ENCODE data around the gene PLPPR2.
"Not testable (repeated sequence)": the region's sequence is repeated elsewhere in the genome, so short reads cannot be mapped to it uniquely, and the experiment has no call there.

Gene PLPPR2

DNA sequence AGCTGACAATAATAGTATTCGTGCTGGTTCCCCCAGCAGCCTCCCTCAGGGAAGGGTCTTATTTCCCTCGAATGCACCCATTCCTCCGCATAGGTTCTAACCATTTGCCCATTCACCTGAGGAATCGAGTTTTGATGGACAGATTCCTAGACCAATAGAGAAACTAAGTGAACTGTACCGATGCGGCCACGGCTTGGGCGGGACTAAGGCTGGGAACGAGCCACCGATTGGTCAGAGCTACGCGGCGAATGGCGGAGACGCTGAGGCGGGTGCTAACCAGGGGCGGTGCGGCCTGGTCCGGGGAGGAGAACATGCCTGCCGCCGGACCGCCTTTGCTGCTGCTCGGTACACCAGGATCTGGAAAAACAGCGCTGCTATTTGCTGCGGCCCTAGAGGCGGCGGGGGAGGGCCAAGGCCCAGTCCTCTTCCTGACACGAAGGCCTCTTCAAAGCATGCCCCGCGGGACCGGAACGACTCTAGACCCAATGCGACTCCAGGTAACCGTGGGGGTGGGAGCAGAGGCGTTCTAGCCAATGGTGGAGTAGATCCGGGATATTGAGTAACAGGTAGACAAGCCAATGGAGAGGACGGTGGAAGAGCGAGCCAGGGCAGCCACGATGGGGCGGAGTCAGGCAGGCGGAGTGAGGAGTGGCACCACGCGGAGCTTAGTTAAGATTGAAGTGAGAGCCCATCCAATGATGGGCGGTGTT is 19.4 kb downstream of the PLPPR2 start, which contains the start of gene SWSAP1:
TSS of gene SWSAP1 (plus strand) at position 234 of the 710 bp plus-strand sequence. CDS start at position 249, 15 bp downstream.
- peak; percentile 99 for DNase-seq

- DNase-seq, result peak; percentile 87
Observed at GRCh38 chr19:11375143-11375948, 20.1 kb downstream of the PLPPR2 start.

- DNase-seq, result peak; percentile 71
Observed at GRCh38 chr19:11377237-11377636, 22.0 kb downstream of the PLPPR2 start.

DNA sequence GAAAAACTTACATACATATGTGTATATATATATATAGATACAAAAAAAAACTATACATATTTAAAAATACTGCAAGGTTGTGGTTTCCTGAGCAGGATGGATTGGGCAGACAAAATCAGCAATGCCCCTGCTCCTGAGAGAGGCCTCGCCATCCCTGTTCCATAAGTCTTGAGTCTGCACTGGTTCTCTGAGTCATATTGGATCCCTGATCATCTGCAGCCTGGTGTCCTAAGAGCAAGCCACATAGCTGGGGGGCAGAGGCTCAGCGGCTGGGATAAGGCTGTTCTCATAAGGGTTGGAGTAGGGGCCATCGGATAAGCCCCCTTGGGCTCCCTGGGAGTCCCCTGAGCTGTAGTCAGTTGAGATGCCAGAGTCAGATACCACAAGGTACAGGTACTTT is 22.5 kb downstream of the PLPPR2 start:
- DNase-seq, result no peak

- DNase-seq, result peak; percentile 35
Observed at GRCh38 chr19:11378319-11379189, 23.3 kb downstream of the PLPPR2 start.

GRCh38 chr19:11379269-11379845 is 24.1 kb downstream of the PLPPR2 start:
- not testable (repeated sequence) for DNase-seq

DNA sequence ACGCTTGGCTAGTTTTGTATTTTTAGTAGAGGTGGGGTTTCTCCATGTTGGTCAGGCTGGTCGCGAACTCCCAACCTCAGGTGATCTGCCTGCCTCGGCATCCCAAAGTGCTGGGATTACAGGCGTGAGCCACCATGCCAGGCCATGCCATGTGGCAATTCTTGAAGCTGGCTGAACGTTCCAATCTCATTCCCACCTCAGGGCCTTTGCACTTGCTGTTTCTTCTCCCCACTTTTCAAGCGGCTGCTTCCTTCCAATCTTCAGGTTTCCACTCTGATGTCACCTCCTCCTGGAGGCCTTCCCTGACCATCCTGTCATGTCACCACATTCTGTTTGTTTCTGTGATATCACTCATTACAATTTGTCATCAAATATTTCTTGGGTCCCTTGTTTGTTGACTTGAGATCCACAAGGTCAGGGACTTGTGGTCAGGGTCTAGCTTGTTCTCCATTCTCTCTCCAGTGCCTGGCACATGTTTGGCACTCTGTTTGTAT is 24.7 kb downstream of the PLPPR2 start:
- no peak for DNase-seq

GRCh38 chr19:11380653-11381537 is 25.7 kb downstream of the PLPPR2 start:
- peak; percentile 99 for DNase-seq

DNA sequence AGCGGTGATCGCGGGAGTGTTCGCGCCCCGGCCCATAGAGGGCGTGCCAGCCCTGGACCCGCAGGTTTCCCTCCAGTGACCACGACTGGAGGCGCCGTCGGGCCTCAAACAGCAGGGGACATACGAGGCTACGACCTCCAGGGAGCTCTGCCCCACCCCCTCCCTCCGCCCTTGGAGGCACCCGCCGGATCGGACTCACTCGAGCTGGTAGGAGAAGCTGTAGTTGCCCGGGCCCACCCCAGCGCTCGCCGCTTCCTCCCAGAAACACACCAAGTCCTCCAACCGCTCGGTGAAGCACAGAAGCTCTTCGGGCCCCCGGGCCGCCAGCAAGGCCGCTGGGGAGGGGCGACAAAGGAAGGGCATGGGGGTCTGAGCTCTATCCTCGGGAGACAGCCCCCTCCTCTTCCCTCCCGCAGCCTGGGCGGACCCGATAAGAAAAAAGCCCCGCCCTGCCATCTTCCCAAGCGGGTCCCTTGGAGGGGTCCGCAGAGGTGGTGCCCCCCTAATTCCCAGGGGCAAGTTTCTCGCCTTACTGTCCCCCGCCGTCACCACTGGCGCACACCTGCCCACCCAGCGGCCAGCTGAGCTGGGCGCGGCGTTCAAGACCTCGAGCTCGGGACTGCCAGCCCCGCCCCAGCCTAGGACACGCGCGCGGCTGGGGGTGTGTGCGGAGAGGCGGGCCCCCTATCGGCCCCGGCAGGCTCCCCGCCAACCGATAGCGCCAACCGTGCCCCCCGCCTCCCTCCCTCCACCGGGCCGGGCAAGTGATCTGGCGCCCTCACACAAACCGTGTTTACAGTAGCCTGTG is 27.9 kb downstream of the PLPPR2 start:
- peak; percentile 63 for DNase-seq

- DNase-seq, result no peak
Observed at GRCh38 chr19:11383706-11384048, 28.4 kb downstream of the PLPPR2 start.

DNA sequence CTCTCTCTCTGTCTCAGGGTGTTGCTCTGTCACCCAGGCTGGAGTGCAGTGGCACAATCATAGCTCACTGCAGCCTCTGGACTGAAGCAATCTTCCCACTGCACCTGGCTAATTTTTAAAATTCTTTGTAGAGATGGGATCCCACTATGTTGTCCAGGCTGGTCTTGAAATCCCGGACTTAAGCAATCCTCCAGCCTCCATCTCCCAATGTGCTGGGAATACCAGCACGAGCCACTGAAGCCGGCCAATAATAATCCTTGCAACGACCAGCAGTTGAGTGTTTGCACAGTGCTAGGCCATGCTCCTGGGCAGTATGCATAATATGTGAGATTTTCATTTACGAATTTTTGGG is 29.5 kb downstream of the PLPPR2 start:
- DNase-seq, result no peak

DNA sequence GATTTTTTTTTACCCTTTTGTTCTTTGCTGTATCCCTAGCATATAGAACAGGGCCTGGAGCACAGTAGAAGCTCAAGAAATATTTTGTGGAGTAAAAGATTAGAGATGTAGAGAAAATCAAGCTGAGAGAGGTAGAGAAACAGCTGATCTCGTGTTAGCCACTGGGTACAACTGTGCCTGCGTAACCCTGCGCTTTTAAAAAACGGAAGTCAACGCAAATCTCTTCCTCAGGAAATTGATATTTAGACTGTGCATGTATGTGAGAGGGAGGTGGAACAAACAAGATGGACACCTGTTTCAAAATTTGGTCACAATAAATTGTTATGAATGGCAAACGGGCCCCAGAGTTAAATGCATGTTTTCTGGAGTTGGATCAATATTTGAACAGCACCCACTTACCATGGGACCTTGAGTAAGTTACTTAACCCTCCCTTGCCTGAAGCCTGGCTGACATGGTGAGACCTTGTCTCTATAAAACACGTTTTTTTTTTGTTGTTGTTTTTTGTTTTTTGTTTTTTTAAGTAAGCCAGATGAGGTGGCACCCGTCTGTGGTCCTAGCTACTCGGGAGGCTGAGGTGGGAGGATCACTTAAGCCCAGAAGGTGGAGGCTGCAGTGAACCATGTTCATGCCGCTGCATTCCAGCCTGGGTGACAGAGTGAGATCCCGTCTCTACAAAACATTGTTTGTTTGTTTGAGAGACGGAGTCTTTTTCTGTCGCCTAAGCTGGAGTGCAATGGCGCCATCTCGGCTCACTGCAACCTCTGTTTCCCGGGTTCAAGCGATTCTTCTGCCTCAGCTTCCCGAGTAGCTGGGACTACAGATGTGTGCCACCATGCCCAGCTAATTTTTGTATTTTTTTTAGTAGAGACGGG is 32.2 kb downstream of the PLPPR2 start:
- DNase-seq, result no peak

GRCh38 chr19:11390359-11390758 is 35.1 kb downstream of the PLPPR2 start:
- DNase-seq, result no peak

- no peak for DNase-seq
Observed at GRCh38 chr19:11390933-11391680, 35.9 kb downstream of the PLPPR2 start.

DNA sequence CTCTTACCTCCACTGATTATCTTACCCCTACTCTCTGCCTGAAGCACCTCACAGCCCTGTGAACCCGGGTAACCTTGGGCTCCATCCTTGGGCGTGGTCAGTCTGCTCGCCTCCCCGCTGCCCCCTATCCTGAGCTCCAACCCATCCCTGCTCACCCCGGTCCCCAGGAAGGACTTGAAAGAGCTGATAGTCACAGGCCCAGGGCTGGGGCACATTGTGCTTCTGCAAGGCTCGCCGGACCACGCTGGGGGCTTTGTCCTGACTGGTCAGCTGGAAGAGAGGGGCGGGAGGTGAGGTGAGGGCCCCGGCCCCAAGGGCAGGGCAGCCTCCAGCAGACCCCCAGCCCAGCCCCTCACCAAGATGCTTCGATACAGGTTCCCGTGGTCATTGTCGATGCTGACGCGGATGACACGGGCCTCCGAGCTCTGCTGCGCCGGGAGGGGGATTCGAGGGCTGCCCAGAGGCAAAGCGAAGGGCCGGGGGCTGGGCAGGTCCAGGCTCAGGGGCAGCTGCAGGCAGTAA is 41.9 kb downstream of the PLPPR2 start:
- DNase-seq, result no peak

DNA sequence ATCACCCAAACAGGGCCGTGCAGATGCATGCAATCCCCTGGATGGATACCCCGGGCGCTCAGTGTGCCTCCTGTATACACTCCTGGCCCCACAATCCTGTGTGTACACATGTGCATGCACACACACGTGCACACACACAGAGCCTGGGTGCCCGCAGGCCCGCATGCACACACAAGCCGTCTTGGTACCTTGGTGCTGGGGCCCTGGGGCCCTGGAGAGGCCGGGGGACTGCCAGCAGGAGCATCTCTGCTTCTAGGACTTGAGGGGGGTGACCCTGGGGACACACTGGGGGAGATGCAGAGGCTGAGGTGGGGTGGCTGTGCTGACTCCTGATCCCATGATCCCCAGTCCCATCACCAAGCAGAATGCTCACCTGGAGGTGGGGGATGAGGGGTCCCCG is 44.4 kb downstream of the PLPPR2 start:
- DNase-seq, result no peak

GRCh38 chr19:11400798-11401197 is 45.6 kb downstream of the PLPPR2 start:
- DNase-seq, result no peak

- DNase-seq, result no peak
Observed at GRCh38 chr19:11401808-11402543, 46.7 kb downstream of the PLPPR2 start.

Measured in activated CD4-positive, alpha-beta T cell treated with anti-CD3 and anti-CD28 coated beads, Interleukin-10, Interleukin-2, amounts not matched to agents 100 ng/mL and 50 ng/mL, durations not matched to agents 16 hours and 8 hours (primary cell).